HG03280 (cell line): ENCODE measurements around the gene CAMSAP1.
A peak's percentile ranks its signal among the peaks of the same experiment; 100 is the strongest.

Experiments
- ATAC-seq: cut with Tn5 transposase; IDR thresholded peaks from one replicate; pipeline ENCODE4 v1.9.1; 2021; ENCODE audit warnings: mild to moderate bottlenecking, moderate library complexity; ENCODE audit not compliant: unreplicated experiment

The CAMSAP1 gene

DNA sequence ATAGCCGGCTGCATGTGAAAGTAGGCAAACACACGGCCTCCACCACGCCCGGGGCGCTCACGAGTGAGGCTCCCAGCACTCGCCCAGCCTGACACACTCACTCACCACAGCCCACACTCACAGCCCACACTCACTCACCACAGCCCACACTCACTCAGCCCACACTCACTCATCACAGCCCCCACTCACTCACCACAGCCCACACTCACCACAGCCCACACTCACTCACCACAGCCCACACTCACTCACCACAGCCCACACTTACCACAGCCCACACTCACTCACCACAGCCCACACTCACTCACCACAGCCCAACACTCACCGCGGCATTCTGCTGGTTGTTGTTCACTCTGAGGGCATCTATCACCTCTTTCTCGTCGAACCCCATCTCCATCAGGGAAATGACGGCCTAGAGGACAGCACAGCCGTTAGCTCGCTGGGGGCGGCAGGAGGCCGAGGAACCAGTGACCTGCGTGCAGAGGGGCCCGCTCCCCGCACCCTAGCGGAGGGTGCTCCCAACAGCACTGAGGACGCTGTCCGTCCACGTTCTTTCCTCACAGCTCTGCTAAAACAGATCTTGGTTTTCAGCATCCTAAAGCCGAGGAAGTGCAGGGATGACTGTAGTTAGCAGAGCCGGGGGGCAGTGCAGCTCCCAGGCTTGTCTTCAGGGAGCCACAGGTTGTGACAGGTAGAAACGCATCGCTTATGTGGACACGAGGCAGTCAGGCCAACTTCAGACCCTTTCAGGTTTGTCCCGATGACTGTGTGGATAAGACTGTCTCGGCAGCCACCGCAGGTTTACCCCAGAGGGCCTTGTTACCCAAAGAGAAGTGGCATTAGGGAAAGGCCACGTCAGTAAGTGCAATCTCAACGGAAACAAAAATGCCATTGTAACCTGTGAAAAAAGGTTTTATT, 32.3 kb upstream of the CAMSAP1 start:
- ATAC-seq, result no peak

- no peak for ATAC-seq
Measured at GRCh38 chr9:135937521-135938489, 30.5 kb upstream of the CAMSAP1 start.

- no peak for ATAC-seq
Measured at GRCh38 chr9:135933114-135933513, 25.8 kb upstream of the CAMSAP1 start.

GRCh38 chr9:135932656-135933055, 25.3 kb upstream of the CAMSAP1 start:
- no peak for ATAC-seq

- no peak for ATAC-seq
Measured at GRCh38 chr9:135931349-135931820, 24.0 kb upstream of the CAMSAP1 start.

DNA sequence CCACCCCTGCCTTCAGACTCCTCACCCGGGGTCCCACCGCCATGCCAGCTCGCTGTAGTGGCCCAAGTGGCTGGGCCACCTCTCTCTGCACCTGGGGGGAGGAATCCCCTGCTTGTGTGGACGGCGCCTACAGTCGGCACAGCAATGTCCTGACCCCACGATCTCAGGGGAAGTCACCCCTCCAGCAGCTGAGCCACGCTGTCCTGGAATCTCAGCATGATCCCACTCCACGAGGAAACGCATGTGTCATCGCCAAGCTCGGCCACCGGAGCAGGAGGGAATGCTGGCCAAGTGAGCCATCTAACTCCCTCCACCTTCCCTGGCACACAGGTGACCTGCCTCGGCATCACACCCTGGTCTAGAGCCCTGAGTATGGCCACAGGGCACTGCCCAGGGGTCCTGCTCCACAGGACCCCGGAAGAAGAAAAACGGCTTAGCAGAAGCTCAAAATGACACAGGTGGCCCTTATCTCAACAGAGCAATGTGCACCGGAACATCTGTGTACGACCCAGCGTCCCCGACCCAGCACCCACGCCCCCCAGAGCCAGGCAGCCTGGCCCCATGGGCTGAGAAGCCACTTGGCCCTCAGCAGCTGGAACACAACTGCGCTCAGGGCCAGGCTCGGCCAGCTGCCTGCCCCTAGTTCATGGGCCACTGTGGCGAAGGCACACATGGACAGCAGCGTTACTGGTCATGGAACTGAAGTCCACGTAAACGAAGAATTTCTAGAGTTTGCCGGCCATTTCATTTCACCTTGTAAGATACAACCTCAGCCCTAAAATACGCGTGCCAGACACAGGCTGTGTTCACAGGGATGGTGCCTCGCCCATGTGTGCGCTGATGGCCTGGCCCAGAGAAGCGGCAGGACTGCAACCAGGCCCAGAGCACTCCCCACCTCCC, 23.4 kb upstream of the CAMSAP1 start:
- no peak for ATAC-seq

- ATAC-seq, result no peak
Measured at GRCh38 chr9:135929656-135930445, 22.5 kb upstream of the CAMSAP1 start.

DNA sequence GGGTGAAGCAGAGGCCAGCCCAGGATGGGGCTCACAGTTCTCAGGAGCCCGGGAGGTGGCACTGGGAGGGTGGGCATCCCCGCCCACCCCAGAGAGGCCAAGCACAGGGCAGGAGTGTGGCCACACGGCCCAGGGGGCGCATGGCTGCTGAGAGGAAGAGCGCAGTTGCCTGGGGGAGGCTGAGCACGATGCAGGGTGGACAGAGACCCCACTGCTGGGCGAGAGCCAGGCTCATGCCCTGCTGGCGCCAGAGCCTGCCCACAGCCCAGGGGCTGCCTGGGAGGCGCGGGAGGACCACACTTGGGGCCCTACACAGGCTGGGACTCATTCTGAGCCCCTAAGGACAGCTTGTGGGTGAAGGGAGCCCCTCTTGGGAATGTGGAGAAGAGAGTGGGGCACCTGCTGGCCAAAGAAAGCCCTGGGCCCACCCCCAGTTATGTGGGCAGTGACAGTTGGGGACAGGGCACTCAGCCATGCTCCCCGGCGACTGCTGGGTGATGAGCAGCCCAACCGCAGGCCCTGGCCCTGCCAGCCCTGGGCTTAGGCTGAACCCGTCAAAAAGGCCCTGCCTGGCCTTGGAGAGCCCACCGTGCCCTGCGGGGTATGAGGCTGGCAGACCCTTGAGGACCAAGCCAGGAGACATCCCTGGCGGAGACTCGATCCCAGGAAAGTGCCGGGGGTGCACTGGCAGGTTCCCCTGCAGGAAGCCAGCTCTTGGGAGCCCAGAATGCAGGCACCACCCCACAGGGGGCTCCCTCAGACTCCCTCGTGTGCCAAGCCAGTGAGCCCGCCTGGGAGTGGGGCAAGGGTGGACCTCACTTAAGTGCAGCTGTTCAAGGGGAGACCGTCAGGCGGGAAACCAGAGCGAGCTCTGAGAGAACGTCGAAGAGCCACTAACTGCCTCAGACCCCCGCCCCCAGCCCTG, 21.6 kb upstream of the CAMSAP1 start:
- no peak for ATAC-seq

DNA sequence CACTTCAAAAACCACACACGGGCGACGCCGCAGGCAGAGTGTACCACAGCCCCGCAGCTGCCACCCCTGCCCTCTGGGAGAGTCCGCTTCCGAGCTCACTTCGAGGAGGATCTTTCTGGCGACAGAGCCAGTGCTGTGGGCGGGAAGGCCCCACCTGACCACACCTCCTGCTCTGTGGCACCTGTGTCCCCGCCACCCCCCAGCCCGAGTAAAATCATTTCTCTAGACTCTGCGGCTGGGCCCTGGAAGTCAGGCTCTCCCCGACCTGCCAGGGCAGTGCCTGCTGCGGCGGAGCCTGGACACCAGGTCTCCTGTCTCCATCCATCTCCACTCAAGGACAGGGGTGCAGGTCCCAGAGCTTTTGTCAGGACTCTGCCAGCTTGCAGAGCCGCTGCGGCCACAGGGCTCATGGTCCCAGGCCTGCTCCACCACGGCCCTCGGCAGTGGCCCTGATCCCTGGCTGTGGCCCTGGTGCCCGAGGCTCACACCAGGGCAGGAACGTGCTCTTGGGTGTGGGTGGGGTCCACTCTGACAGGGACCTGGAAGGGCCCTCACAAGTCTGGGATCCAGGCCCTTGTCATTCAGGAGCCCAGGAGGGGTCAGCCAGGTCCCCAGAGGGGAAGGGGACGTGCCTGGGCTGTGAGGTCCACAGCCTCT, 20.9 kb upstream of the CAMSAP1 start:
- no peak for ATAC-seq

- no peak for ATAC-seq
Measured at GRCh38 chr9:135927195-135928013, 20.1 kb upstream of the CAMSAP1 start.

DNA sequence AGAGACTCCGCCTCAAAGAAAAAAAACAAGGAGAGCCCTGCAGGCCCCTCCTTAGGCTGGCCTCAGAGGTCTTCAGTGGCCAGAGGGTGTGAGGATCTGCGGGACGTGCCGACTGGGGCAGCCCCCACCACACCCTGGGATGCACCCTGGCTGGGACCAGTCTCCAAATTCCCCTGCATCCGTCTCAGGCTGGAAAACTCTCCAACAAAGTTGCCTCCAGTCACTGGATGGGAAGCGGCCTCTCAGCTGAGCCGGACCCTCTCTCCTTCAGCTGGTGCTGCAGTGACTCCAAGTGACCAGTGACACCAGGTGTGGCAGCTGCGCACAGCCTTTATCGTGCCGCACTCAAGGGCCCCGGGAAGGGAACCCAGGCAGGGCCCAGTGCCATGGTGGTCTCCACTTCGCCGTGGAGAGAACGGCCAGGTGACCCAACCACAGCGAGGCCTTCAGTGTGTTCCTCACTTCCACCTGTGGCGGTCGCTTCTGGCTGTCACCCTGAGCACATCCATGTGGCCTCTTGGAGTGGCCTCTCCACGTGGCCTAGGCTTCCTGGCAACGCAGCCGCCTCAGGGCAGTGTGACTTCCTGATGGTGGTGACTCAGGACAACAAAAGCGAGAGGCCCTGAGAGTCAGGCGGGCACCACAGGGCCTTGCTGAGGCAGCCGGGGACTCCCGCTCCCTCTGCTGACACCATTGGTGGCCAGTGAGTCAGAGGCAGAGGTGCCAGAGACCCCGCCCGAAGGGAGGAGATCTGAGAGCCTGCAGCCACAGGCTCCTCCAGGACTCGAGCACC, 19.3 kb upstream of the CAMSAP1 start:
- peak; percentile 43 for ATAC-seq

- no peak for ATAC-seq
Measured at GRCh38 chr9:135925496-135926133, 18.3 kb upstream of the CAMSAP1 start.

DNA sequence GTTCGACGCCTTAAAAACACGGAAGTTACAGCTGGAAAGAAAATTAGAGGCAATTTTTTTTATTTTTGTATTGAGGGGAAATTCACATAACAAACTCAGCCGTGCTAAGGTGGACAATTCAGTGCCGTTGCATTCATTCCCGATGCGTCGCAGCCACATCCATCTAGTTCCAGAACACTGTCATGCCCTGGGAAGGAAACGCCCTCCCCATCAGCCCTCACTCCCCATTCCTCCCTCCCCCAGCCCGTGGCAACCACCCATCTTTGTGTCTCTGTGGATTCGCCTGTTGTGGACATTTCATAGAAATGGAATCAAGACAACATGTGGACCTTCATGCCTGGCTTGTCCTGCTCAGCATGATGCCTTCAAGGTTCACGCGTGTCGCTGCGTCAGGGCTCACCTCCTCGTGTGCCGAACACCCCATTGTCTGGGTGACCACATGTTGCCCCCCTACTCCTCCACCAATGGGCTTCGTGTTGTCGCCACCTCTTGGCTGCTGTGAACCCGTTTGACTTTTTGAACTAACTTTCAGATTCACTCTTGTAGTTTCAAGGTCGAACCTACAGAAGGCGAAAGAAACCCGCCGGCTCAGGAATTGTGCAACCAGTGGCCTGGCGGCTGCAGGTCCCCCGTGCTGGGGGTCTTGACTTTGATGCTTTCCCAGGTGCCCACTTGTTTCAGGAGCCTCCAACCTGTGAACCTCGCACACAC, 17.4 kb upstream of the CAMSAP1 start:
- no peak for ATAC-seq

- no peak for ATAC-seq
Measured at GRCh38 chr9:135923508-135923907, 16.2 kb upstream of the CAMSAP1 start.

GRCh38 chr9:135921749-135922310, 14.5 kb upstream of the CAMSAP1 start:
- ATAC-seq, result no peak
